Stimulated activated CD8-positive, alpha-beta memory T cell treated with anti-CD3 and anti-CD28 coated beads, Interleukin-7, amount 100 ng/mL, for 4 hours (primary cell): ENCODE results near the gene VPS45.

Source experiments
- DNase-seq, 2 donors: peaks; one replicate each; pipeline ENCODE4 v3.0.0-alpha.2; 2020; ENCODE audit warnings: low read depth in 2 of 2

The VPS45 gene

DNA sequence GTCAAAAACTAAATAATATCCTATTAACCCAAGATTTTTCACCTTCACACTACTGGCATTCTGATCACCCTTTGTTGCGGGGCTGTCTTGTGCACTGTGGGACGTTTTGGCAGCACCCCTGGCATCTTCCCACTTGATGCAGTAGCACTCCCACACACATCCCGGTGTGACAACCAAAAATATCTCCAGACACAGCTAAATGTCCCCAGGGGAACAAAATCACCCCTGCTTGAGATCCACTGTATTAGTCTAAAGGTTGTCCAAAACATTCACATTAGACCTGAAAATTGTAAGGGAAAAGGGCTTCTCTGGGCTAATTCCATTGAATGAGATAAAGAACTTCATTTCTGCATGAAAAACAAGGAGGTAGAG lies 120.0 kb downstream of the VPS45 start:
- DNase-seq = no peak

DNA sequence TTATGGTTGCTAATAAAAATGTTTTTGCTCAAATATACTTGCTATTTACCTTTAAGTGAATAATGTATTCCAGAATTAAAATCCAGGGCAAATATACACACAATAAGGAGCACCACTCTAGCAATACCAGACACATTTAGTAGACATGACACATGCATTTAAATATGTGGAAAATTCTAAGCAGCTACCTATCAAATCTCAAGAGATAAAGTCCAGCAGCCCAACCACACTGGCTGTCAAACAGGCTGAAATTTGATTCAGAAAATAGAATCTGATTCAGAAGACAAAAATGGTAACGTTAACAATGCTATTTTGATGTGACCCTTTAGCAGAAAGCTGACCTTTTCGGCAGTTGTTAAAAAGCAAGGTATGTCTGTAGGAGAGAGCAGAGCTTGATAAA lies 124.4 kb downstream of the VPS45 start:
- no peak for DNase-seq

GRCh38 chr1:150194381-150195031 lies 126.9 kb downstream of the VPS45 start:
- no peak for DNase-seq
